ENCODE data around the gene PITPNC1.
"Not testable (repeated sequence)": the region's sequence is repeated elsewhere in the genome, so short reads cannot be mapped to it uniquely, and the experiment has no call there.

DNA sequence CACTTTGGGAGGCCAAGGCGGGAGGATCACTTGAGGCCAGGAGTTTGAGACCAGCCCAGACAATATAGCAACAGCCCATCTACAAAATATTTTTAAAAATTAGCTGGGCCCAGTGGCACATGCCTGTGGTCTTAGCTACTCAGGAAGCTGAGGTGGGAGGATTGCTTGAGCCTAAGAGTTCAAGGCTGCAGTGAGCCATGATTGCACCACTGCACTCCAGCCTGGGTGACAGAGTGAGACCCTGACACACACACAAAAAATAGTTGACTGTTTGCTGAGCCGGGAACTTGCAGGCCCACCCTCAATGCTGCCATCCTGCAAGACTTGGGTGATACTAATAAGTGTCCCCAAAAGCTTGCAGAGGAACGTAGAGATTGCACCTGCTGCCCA, 271.8 kb downstream of the PITPNC1 start:
- not testable (repeated sequence) for TF ChIP-seq EZH2 (optimal IDR thresholded peaks at IDR 0.05; ENCODE audit: low read depth, low read length)
- TF ChIP-seq, protein P1, sequence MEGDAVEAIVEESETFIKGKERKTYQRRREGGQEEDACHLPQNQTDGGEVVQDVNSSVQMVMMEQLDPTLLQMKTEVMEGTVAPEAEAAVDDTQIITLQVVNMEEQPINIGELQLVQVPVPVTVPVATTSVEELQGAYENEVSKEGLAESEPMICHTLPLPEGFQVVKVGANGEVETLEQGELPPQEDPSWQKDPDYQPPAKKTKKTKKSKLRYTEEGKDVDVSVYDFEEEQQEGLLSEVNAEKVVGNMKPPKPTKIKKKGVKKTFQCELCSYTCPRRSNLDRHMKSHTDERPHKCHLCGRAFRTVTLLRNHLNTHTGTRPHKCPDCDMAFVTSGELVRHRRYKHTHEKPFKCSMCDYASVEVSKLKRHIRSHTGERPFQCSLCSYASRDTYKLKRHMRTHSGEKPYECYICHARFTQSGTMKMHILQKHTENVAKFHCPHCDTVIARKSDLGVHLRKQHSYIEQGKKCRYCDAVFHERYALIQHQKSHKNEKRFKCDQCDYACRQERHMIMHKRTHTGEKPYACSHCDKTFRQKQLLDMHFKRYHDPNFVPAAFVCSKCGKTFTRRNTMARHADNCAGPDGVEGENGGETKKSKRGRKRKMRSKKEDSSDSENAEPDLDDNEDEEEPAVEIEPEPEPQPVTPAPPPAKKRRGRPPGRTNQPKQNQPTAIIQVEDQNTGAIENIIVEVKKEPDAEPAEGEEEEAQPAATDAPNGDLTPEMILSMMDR (IDR thresholded peaks at IDR 0.05; ENCODE audit: low read length), result not testable (repeated sequence)
